HUES64 (cell line): ENCODE data around the gene AFG3L2.

ENCODE experiments used
- H3K27ac ChIP-seq: 2 replicates; pipeline ENCODE4 v1.7.0; 2013; ENCODE audit warnings: low read depth, low read length, inconsistent platforms
- H3K27me3 ChIP-seq: 2 replicates; pipeline ENCODE4 v1.6.1; 2013; ENCODE audit warnings: mild to moderate bottlenecking, low read length; ENCODE audit not compliant: insufficient read depth
- H3K36me3 ChIP-seq: 2 replicates; pipeline ENCODE4 v1.6.1; 2013; ENCODE audit warnings: mild to moderate bottlenecking, low read length; ENCODE audit not compliant: insufficient read depth
- H3K4me1 ChIP-seq: 2 replicates; pipeline ENCODE4 v1.6.1; 2013; ENCODE audit warnings: mild to moderate bottlenecking, low read length, moderate library complexity; ENCODE audit not compliant: insufficient read depth
- H3K4me3 ChIP-seq: 2 replicates; pipeline ENCODE4 v1.5.1; 2013; ENCODE audit warnings: mild to moderate bottlenecking, low read length, moderate library complexity
- H3K9ac ChIP-seq: 2 replicates; pipeline ENCODE4 v1.6.1; 2013; ENCODE audit warnings: mild to moderate bottlenecking, low read depth, low read length
- H3K9me3 ChIP-seq: 2 replicates; pipeline ENCODE4 v1.6.1; 2013; ENCODE audit warnings: low read depth, low read length; ENCODE audit not compliant: insufficient read depth
- WGBS: fragments of 150-250, 120-280 bp; methylation state at CpG from one replicate; pipeline ENCODE4 v1.1.7; 2013; ENCODE audit warnings: missing lambda C conversion rate; 5-methylcytosine and 5-hydroxymethylcytosine counted together

The AFG3L2 gene

DNA sequence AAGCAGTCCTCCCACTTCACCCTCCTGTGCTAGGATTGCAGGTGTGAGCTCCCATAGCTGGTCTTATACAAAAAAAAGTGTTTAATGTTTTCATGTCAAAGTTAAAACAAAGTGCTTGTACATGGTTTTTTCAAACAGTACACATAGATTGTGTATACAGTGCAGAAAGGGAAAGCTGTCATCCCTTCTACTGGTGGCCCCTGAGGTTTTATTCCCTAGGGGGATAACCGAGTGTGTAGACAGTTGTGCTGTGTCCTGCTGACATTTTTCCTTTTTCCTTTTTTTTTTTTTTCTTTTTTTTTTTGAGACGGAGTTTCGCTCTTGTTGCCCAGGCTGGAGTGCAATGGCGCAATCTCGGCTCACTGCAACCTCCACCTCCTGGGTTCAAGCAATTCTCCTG lies 58.2 kb downstream of the AFG3L2 start:
- Histone ChIP-seq H3K27me3 (no peaks in the 10 kb centered on the region), H3K36me3 (peaks cover 81% of the 10 kb centered on the region), H3K9ac (no peak overlapping the region), H3K4me1 (no peaks in the 10 kb centered on the region), H3K27ac (no peak overlapping the region), H3K9me3 (no peaks in the 10 kb centered on the region), H3K4me3 (no peak overlapping the region)
- 100% methylated on average over 1 of the region's 5 CpGs for WGBS

GRCh38 chr18:12318334-12318697 lies 58.7 kb downstream of the AFG3L2 start:
- Histone ChIP-seq H3K4me3 (no peak overlapping the region), H3K9me3 (no peaks in the 10 kb centered on the region), H3K4me1 (peaks cover 3% of the 10 kb centered on the region; the same call in 1 of the 2 replicates), H3K36me3 (peaks cover 86% of the 10 kb centered on the region), H3K27ac (no peak overlapping the region), H3K27me3 (no peaks in the 10 kb centered on the region), H3K9ac (no peak overlapping the region)
- 65% methylated on average over 5 of the region's 5 CpGs for whole genome bisulfite sequencing

DNA sequence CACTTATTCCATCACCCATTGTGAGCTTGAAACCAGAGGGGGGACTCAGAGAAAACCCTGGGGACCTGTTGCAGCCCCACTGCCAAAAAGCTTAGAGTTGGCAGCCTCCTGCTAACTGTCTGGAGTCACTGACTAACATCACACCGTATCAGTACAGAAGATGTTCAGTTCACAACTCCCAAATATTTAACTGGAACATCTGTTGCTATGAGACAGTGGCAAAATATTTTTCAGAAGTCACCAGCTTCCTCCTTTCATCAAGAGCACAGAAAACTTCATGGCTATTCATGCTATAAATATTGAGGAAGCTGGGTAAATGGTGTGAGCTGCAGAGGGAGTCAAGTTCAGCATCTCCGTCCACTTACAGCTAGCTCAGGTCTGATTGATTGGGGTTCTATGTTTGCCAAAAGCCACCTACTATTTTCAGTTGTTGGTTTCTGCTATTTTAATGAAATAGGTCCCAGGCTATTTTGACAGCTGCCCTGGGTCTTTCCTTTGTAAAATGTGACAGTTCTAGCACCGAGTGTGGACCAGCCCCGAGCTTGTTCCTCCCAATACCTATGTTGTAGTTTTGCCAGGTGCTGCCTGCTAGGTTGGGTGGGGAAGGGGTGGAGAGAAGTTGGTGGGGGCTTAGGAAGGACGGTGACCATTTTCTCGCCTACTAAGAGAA lies 59.2 kb downstream of the AFG3L2 start:
- Histone ChIP-seq H3K4me3 (no peak overlapping the region), H3K27me3 (no peaks in the 10 kb centered on the region), H3K27ac (no peak overlapping the region), H3K9ac (no peak overlapping the region), H3K36me3 (peaks cover 86% of the 10 kb centered on the region), H3K4me1 (peaks cover 5% of the 10 kb centered on the region; the same call in 1 of the 2 replicates), H3K9me3 (no peaks in the 10 kb centered on the region)
- WGBS = 93% methylated on average over 6 of the region's 6 CpGs

- Histone ChIP-seq H3K9me3 (peaks cover 9% of the 10 kb centered on the region; the same call in 1 of the 2 replicates), H3K27ac (no peak overlapping the region), H3K4me3 (no peak overlapping the region), H3K36me3 (peaks cover 87% of the 10 kb centered on the region), H3K27me3 (no peaks in the 10 kb centered on the region), H3K9ac (no peak overlapping the region), H3K4me1 (peaks cover 5% of the 10 kb centered on the region; the same call in 1 of the 2 replicates)
- WGBS = 94% methylated on average over 5 of the region's 5 CpGs
These were observed 61.1 kb downstream of the AFG3L2 start for GRCh38 chr18:12315911-12316310.

DNA sequence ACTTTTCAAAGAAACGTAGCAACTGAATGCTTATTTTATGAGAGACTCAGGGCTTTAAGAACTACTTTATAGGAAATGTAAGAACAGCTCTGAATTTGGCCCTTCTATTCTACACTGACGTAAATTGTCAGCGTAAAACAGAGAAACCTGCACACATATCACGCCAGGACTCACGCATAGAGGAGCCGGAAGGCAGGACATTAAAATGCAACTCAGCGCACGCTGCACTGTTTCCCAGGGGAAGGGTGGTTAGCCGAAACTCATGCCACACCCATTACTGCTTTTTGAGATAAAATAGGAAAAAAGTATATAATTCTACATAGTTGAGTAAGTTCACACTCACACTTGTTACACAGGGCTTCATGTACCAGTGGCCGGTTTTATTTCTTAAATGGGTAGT lies 61.5 kb downstream of the AFG3L2 start:
- 88% methylated on average over 9 of the region's 10 CpGs for WGBS
- no peaks in the 10 kb centered on the region for H3K27me3 ChIP-seq
- peaks cover 5% of the 10 kb centered on the region; the same call in 1 of the 2 replicates for H3K4me1 ChIP-seq
- no peak overlapping the region for H3K9ac ChIP-seq
- no peak overlapping the region for H3K4me3 ChIP-seq
- H3K9me3 ChIP-seq = peaks cover 9% of the 10 kb centered on the region; the same call in 1 of the 2 replicates
- H3K36me3 ChIP-seq = peaks cover 87% of the 10 kb centered on the region
- H3K27ac ChIP-seq = no peak overlapping the region

DNA sequence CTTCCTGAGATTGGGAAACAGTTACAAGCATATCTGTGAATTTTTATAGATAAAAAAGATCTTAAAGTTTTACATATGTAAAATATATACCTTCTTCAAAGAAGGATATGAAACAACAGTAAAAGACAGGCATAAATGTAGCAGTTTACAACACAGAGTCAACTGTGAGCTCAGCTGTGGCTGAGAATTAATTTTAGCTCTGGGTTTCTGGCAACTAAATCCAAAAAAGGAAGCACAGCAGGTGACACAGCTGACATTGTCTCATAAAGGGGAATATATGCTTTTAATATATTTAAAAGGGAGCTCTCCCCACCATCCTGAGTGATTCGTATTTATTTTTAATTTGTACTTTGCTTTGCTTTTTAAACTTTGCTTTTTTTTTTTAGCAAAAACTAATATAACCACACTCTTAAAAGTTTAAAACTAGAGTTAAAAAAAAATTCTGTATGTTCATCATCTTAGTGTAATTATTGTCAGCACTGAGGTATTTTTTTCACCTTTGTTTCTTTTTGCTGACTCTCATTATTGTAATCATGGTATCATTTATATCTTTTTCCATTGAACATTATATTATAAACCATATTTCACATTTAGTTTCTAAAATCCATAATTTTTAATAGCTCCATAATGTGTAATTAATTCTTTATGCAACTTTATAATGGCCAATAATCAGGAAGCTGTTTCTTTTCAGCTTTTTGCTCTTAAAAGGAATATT lies 62.3 kb downstream of the AFG3L2 start:
- no peak overlapping the region for H3K9ac ChIP-seq
- peaks cover 87% of the 10 kb centered on the region for H3K36me3 ChIP-seq
- no peak overlapping the region for H3K4me3 ChIP-seq
- WGBS = no CpG with 5 or more reads among the region's 1 CpG
- peaks cover 9% of the 10 kb centered on the region; the same call in 1 of the 2 replicates for H3K9me3 ChIP-seq
- no peak overlapping the region for H3K27ac ChIP-seq
- H3K27me3 ChIP-seq = no peaks in the 10 kb centered on the region
- H3K4me1 ChIP-seq = peaks cover 7% of the 10 kb centered on the region; the same call in 1 of the 2 replicates

DNA sequence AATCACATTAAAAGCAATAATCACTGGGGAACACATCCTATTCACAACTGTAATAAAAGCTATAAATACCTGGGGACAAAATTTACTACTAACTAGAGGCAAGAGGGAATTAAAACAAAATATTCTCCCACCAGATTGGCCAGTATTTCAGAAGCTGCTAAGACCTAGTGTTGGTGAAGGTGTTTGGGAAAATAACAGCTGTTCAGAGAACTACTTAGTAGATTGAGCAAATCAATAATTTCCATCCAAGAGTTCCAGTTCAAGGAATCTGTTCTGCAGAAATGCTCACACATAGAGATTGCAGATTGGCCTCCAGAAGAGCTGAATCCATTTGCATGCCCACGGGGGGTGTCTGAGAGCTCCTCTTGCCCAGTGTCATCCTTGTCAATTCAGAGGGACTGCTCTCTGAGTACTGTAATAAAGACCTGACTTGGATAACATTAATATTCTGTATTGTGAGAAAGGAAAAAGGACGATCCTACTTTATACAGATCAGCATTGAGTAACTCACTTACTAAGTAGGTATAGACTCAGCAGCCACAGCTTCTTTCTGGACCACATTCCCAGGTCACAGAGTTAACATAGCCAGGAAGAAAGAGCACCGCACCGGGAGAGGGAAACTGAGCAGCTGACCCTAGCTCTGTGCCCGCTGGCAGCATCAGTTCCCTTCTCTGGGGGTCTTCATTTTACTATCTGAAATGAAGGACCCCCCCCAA lies 63.3 kb downstream of the AFG3L2 start:
- Histone ChIP-seq H3K9me3 (peaks cover 9% of the 10 kb centered on the region; the same call in 1 of the 2 replicates), H3K36me3 (peaks cover 85% of the 10 kb centered on the region), H3K27ac (no peak overlapping the region), H3K4me3 (no peak overlapping the region), H3K27me3 (peaks cover 7% of the 10 kb centered on the region; the same call in 1 of the 2 replicates), H3K9ac (no peak overlapping the region), H3K4me1 (peaks cover 12% of the 10 kb centered on the region)
- 83% methylated on average over 5 of the region's 5 CpGs for WGBS

DNA sequence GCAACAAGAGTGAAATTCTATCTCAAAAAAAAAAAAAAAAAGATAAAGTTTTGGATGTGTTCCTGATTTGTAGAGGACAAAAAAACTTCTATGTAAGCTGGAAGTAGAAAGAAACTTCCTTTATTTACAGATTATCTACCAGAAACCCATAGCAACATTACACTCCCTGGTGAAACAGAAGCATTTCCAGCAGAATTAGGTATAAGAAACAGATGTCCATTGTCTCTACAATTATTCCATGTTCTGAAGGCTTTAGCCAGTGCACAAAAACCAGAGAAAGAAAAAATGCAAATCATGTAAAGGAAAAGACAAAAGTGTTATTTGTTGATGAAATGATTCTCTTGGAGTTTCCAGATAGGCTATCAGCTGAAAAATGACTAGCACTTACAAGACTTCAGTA lies 64.1 kb downstream of the AFG3L2 start:
- no peak overlapping the region for H3K4me3 ChIP-seq
- H3K9me3 ChIP-seq = peaks cover 9% of the 10 kb centered on the region; the same call in 1 of the 2 replicates
- peaks cover 10% of the 10 kb centered on the region; the same call in 1 of the 2 replicates for H3K27me3 ChIP-seq
- peaks cover 12% of the 10 kb centered on the region for H3K4me1 ChIP-seq
- no peak overlapping the region for H3K9ac ChIP-seq
- H3K36me3 ChIP-seq = peaks cover 78% of the 10 kb centered on the region
- no peak overlapping the region for H3K27ac ChIP-seq

GRCh38 chr18:12310762-12311161 lies 66.3 kb downstream of the AFG3L2 start:
- Histone ChIP-seq H3K27ac (no peak overlapping the region), H3K4me3 (no peak overlapping the region), H3K9ac (no peak overlapping the region), H3K36me3 (peaks cover 59% of the 10 kb centered on the region), H3K4me1 (peaks cover 20% of the 10 kb centered on the region), H3K9me3 (peaks cover 9% of the 10 kb centered on the region; the same call in 1 of the 2 replicates), H3K27me3 (peaks cover 31% of the 10 kb centered on the region)
- WGBS = 95% methylated on average over 6 of the region's 6 CpGs

GRCh38 chr18:12309683-12310198 lies 67.3 kb downstream of the AFG3L2 start:
- peaks cover 49% of the 10 kb centered on the region for H3K36me3 ChIP-seq
- no peak overlapping the region for H3K27ac ChIP-seq
- peaks cover 9% of the 10 kb centered on the region; the same call in 1 of the 2 replicates for H3K9me3 ChIP-seq
- no peak overlapping the region for H3K9ac ChIP-seq
- peaks cover 20% of the 10 kb centered on the region for H3K4me1 ChIP-seq
- 76% methylated on average over 7 of the region's 7 CpGs for WGBS
- H3K27me3 ChIP-seq = peaks cover 41% of the 10 kb centered on the region
- peak overlapping the region; percentile 97 for H3K4me3 ChIP-seq
